GM18499 (cell line): ENCODE data around the gene SLX4IP.

Experiments
- ATAC-seq: cut with Tn5 transposase; IDR thresholded peaks from one replicate; pipeline ENCODE4 v1.9.1; 2021; ENCODE audit warnings: moderate number of reproducible peaks; ENCODE audit not compliant: insufficient read depth, unreplicated experiment

The SLX4IP gene

DNA sequence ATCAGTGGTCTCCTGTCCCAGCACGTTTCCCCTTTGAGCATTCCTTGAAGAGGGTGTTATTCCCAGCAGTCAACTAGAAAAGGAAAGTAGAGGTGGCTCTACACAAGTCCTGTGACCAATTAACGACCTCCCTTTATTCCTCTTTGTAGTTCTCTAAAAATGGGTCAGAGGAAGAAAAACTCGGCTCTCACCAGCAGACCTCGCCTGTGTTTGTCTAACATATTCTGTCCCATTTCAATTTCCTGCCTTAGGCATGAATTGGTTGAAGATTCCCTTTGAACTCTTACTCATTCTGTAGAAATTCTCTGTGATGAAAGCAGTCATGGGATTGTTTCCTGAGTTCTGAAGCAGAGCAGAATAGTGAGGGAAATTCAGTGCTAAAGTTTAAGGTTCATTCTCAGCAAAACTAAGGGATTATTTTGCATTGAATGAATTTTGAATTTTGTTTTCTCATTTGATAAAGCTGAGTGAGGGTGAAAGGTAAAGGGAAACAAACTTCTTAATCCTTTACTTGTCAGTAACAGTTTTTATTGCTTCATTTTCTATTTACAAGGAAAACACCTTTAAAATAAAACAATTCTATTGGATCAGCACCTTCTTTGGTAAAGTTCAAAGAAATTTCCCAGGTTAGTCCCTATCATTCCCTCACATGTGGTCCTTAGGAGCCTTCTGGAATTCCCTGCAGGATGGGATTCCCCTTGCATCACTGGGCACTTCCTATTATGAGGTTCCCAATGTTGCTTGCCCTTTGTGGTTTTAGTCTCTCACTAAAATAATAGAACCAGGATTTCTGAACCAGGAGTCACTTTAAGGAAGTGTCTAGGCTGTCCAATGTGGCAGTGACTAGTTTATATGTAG lies 105.8 kb downstream of the SLX4IP start:
- no peak for ATAC-seq

DNA sequence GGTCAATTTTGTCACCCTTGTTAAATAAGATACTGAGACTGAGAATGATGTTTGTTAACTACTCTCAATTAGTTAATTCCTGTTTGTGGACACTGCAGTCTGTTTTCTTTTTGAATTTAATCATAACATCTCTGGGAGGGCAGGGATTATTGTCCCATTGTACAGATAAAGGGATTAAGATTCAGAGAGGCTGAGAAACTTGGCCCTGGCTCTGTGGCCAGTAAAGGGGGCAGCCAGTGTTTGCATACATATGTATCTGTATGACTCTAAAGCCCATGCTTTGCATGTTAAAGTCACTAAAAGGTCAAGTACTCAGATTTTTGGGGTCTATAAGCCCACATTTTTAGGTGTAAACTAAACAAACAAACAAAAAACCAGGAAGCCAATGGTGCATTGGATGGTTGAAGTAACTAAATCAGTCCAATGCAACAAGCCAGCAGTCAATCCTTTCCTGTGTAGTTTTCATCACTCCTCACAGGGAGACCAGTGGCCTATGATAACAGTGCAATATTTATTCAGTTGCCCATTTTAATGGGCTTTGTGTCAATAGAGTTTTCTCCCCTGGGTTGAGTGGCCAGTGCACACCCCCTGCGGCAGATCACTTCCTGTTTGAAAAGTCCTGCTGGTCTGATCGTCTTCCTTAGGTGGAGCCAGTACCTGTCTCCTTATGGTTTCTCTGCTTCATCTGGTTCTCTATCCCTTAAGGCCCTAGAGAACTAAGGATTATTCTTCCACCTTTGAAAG lies 106.7 kb downstream of the SLX4IP start:
- ATAC-seq = no peak

DNA sequence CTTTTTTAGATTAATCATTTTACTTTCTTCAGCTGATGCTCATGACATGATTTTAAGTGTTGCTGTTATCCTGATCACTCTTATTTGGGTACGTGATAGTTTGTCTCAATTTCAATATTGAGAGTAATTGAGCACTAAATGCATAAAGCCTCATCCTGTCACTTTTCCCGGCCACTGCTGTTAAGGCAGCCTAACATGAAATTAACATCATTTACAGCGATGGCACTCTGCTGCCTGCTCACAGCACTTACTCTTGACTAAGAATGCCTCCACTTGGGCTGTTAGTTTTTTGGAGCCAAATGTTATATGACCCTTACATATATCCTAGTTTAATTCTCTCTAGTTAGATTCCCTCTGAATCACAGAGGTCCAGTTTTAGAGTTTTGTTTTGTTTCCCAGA lies 107.3 kb downstream of the SLX4IP start:
- ATAC-seq = no peak

DNA sequence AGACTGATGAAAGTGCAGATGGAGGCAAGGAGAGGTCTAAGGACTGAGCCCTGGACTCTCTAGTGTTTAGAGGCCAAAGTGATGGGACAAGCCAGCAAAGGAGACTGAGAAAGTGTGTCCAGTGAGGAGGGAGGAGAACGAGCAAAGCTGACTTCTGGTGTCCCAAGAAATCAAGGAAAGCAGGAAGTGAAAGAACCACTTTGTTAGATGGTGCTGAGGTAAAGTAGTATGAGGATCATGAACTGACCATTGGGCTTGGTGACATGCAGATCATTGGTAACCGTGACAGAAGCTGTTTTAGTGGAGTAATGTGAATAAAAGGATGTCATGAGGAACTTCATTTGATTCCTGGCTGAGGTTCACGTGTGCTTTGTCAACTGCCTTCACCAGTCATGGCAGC lies 108.4 kb downstream of the SLX4IP start:
- no peak for ATAC-seq

DNA sequence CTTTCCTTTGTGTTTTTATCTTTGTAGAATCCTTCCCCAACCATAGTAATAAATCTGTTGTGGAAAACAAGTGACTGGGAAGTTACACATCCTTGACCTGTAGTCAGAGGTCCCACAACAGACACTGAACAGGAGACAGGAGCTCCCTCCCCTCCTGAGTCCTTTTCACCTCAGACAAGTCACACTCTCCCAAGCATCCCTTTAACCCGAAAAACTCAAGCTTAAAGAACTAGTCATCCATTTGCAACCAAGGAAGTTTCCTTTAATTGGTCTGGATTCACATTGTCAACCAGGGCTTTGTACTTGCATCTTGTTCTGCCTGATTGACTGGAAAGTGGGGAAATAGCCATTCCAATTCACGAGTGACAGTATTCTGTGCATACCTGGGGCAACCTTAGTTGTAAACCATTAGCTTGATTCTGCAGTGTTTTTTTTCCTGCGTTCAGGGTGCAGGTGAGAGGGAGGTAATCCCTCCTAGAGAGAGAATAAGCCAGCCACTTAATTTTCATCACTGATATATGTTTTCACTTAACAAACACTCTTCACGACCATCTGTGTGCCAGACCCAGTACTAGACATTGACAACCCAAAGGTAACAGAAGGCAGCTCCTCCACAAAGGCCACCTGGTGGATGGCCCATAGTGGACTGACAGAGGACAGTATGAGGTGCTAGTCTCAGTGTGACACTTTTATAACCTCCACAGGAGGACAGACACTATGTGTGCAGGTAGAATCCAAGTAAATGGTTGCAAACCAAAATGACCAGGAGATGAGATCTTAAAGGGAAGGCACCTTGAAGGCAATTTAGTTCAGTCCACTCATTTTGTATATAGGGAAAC lies 112.4 kb downstream of the SLX4IP start:
- no peak for ATAC-seq

DNA sequence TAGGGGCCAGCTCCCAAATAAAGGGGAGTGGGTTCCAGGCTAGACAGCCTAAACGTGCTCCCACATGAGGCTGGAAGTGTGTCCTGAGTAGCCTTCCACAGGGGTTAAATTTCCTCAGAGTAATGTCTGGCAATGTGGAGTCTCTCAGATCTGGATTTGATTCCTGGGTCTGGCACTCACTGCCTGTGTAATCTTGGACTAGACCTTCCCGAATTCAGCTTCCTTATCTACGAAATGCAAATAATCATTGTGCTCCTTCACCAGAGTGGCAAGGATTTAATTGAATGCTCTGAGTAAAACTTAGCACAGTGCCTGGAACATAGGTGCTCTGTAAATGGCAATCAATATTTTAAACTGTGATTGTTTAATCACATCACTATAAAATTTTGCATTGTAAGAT lies 114.4 kb downstream of the SLX4IP start:
- ATAC-seq = no peak

DNA sequence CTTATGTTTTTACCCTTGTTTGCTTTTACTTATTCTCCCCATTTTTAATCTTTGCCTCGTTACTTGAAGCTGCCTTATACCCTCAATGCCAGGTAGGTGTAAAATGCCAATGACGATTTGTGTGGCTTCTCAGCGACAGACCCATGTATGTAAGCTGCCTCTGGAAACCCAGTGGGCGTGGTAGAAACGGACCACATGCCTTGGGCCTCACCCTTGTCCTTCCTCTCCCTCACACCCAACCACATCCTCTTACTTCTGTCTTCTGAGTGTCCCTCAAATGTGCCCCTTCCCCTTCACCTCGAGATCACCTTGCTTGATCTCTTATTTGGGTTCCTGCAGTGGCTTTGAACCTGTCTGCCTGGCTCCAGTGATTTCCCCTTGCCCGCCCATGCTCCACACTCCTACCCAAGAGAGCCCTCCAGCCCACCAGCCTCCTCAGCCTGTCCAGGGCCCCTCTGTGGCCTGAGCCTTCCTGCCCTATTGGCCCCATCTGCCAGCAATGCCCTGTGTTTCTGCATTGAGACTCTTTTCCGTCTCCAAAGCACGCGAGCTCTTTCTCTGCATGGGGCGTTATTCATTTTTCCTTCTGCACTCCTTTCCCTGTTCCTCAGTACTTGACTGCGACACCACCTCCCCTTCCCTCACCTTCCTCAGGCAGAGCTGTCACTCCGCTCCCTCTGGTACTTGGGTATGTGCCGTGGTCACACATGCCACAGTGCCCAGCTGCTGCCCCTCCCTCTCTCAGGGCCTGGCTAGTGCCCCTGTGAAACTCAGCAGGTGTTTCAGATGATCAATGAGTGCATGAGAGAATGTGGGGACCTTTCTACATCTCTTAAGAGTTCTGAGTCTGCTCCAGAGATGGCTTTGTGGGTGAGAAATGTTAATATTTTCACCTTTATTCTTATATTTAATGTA lies 115.4 kb downstream of the SLX4IP start:
- ATAC-seq = no peak

DNA sequence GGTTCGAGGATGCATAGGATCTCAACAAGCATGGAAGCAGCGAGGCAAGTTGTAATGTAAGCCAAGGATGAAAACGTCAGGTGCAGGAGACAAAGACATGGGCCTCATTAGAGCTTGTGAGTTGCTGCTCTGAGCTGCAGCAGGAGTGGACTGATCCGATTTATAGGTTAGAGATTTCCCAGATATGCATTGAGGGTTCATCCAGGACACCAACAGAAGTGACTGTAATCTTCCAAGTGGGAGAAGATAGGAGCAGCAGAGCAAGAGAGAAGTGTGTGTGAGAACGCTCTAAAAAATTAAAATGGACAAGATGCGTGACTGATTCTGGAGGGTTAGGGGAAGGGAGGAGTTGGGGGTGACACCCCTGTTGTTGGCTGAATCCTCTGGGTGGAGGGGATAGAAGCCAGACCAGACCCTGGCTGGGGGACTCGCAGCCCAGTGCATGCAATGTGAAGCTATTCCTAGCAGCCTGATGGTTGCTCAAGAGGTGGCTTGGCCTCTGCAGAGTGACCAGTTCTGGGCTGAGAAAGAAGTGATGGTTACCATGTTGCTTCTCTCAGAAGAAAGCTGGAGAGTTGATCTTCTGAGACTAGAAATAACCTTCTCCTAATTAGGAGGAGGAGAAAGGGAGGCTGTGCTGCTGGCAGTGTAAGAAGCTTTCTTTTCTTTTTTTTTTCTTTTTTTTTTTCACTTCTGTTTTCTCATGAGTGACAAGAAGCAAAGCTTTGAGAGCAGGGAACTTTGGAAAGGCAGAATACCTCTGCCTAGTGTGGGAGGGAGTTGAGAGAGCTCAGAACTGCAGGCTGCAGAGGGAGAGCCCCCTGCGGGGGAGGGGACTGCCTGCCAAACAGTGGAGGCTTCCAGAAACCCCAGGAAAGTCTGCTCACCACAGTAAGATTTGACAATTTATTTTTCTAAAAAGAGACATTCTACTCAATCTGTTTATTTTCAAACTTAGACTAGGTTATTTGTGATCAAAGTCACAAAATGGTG lies 116.9 kb downstream of the SLX4IP start:
- peak; percentile 56 for ATAC-seq

DNA sequence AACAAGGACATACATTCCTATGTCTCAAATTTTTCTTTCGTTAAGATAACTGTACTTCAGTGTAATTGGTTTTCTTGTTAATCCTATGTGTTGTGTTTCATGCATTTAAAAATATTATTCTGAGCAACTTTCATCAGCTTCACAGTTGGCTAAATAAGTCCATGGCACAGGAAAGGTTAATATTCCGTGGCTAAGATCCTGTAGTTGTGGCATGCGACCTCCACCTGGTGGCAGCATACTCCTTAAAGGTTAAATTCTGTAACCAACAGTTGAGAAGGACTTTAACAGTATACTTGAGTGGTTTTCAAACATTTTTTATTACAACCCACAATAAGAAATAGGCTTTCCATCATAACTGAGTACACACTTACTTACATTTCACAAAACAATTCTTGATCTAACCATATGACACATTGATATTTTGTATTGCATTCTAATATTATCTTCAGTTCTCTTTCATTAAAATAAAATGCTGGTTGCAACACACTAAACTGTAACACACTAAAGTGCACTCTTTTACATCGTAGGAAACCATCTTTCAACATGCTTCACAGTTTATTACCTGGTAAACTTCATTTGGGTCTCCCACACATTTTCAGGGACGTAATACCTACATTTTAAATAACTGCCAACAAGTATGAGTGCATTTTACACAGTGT lies 118.3 kb downstream of the SLX4IP start:
- no peak for ATAC-seq

DNA sequence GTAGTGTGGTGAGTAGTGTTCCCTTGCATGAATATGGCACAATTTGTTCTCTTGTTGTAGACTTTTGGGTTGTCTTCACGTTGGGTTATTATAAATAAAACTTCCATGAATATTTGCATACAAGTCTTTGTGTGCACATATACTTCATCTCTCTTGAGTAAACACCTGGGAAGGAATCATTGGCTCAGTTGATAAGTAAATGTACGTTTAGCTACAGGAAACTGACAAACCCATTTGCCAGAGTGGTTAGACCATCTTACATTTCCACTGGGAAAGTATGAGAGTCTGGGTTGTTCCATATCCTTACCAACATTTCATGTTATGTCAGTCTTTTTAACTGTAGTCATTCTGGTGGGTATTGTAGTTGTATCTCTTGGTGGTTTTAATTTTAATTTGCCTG lies 119.2 kb downstream of the SLX4IP start:
- ATAC-seq = no peak

DNA sequence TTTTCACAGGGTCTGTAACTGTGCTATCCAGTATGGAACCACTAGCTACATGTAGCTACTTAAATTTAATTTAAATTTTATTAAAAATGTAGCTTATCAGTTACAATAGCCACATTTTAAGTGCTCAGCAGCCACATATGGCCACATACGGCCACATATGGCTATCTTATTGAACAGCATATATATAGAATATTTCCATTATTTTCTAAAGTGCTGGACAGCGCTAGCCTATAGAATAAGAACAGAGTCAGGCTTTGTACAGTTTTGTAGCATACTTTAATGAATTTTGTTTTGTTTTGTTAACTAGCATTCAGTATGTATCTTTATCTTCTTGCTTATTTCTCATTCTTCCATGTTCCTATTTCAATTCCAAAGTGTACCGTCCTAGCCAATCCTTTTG lies 120.3 kb downstream of the SLX4IP start:
- ATAC-seq = no peak

DNA sequence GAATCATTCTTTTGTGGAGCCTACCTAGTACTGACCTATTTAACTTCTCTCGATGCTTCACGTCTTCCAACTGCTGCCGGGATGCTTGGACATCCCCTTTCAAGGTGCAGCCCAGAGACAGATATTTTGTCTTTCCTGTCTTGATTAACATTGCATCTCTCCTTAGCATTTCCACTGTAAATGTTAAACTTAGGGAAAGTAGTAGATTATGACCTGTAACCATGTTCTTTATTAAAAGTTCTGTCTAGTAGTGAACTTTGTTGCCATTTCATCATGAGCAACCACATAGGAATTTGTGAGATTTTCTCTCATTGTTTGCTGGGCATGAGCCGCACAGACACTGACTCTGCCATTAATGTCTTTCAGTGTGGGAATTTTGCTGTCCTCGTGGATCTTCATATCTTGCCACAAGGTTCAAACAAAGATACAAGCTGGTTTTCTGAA lies 120.8 kb downstream of the SLX4IP start:
- no peak for ATAC-seq

DNA sequence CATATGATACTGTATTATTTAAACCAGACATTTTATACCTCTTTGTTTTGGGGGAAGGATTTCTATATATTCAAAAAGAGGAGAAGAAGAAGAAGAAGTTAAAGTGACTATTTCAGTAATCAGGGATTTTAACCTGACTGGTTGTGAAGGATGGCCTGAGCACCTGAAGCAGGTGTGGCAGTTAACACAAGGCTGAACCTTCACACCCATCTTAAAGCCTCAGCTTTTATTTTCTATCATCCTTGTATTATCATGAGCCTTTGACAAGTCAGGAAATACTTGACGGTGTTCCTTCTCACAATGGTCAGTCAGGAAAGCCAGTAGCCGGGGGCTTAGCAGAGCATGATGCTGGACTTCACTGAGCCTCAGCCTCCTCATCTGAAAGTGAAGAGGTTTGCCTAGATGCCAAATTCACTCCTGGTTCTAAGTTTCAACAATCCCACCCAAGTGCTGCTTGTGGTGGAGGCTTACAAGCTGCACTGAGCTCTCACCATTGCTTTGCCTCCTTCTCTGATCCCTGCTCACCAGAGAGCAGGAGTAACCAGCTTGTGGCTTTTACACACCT lies 121.5 kb downstream of the SLX4IP start:
- no peak for ATAC-seq

DNA sequence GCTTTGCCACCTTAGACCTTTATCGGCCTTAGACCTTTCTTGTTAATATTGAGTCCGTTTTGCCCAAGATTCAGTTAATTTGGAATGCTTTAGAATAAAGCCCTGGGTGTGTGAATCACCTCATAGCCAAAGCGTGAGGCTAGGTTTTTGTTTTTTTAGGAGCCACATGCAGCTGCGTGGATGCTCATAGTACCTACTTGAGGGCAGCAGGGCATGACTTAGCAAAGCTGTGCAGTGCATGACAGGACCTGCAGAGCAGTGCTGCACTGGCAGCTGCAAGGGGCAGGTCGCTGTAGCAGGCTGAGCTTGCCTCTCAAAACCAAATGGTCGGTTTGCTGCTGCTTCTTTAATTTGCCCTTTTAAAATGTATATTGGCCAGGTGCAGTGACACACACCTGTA lies 122.6 kb downstream of the SLX4IP start:
- ATAC-seq = no peak

DNA sequence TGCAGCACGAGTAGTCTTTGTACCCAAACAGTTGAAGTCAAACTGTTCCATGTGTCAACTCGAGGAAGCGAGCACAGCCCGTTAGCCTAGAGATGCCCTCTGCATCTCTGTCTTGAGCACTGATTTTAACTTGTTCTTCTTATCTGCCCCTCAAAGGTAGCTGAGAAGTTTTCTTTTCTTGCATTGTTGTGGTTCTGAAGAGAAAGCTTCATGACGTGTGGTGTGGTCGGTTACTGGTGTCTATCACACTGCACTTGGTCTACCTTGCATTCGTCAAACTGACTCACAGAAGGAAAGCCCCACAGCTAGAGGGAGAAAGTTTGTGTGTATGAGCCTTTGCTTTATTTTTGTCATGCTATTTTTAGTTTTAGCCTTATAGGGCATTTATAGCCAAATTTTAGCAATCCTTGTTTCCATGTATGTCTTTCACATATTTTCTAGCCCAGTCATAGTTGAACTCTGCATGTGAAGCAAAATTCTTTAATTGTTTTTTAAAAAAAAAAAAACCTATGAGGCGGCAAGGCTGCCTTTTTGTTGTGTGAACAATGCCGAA lies 123.6 kb downstream of the SLX4IP start:
- no peak for ATAC-seq

DNA sequence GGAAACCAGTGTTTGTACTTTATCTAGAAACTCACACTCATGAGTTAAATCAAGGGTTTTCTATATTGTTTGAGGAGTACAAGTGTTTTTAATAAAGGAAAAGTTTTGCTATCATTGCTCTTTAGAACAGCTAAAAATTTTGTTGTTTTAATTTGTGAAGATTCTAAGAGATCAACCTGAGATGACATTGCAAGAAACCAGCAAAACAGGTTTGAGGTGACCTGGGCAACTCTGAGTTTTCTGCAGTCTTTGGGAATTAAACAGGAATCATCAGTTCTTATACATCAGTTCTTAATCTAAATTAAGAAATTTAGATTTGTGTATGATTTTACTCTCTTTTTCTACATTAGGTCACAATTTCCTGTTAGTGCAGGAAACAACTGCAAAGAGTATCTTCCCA lies 124.2 kb downstream of the SLX4IP start:
- no peak for ATAC-seq

DNA sequence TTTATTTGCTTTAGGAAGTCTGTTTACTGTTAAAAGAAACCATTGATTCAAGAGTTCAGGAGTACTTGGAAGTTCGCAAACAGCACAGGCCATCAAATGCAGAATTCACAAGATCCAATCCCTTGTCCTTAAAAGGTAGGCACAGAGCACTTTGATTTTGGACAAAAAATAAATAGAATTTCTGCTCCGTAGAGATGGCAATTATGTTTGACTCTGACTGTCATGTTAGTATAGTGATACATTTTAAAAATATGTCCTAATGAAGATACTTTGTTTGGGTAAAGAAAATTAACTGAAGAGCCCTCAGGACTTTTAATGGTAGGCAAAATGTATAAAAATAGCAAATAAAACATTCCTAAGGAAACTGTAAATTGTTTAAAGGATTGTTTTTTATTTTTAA lies 125.6 kb downstream of the SLX4IP start:
- ATAC-seq = no peak
